IMR-90 (cell line): ENCODE results near the gene LEPROT. TPM values are rescaled to one million over a fixed set of nuclear protein-coding genes. Genes with fewer than 3 reads are reported as not detected.

Experiments
- microRNA-seq, 2 experiments: library from miRNA; stranded (forward) in 1 of 2; unstranded in 1 of 2; fragments of 10-50 nt in 1 of 2; fragments of <30 nt in 1 of 2; gene quantifications in 1 of 2; microRNA quantifications in 1 of 2; one replicate each; pipeline versions ENCODE3 to v1.1.0; 2013 to 2020; ENCODE audit not compliant: insufficient read depth in 1 of 2, insufficient read length in 1 of 2, unreplicated experiment in 1 of 2
- polyA plus RNA-seq, 3 experiments: library from polyadenylated mRNA; depleted of rRNA; stranded (reverse); fragments of >200 nt; gene quantifications; 2 replicates each; pipeline ENCODE4 v1.2.3, GENCODE V29; 2012; ENCODE audit warnings: low replicate concordance in 1 of 3
- small RNA-seq, 5 experiments: library from RNA; depleted of rRNA; stranded (forward); fragments of <200 nt; gene quantifications; one replicate each; pipeline ENCODE3, GENCODE V24; 2012
- total RNA-seq: library from RNA; depleted of rRNA; stranded (reverse); fragments of >200 nt; gene quantifications from 2 replicates; pipeline ENCODE4 v1.2.3, GENCODE V29; 2012; rRNA removed

The LEPROT gene
- total and polyA plus RNA-seq, 2 of the 4 experiments (the other 2 are of a cell fraction), result 21.0 to 40.2 TPM

Small RNAs within 50 kb of the gene (microRNA-seq; reads per million reads assigned to microRNA genes)
- not detected for gene RNU2-15P (ENCODE audit: insufficient read depth, insufficient read length)

Small RNAs within 50 kb of the gene (small RNA-seq; reads per million reads assigned to genes)
- gene RNU2-15P, result 0 to 0.60 (median 0) reads per million in 5 experiments

Other genes starting within 250 kb of the LEPROT start
- 0.18 and 0.28 TPM in 2 replicates for gene DNAJC6, start 111.1 kb upstream of the LEPROT start, total RNA-seq
- 0.05 and 0.13 TPM in 2 replicates for gene DNAJC6, start 111.1 kb upstream of the LEPROT start, polyA plus RNA-seq (2012; rRNA removed)
- 8.8 and 9.2 TPM in 2 replicates for gene LEPR, start within 50 bp of the LEPROT start, total RNA-seq
- gene LEPR, start within 50 bp of the LEPROT start, polyA plus RNA-seq (2012; rRNA removed), result 1.9 and 2.1 TPM in 2 replicates